HCT116 (cell line): ENCODE results near the gene ZNF580. TPM values are rescaled to one million over a fixed set of nuclear protein-coding genes. Genes with fewer than 3 reads are reported as not detected.

Experiments used
- ATF3 ChIP-seq: IDR thresholded peaks from 2 replicates; pipeline ENCODE4 v1.6.1; 2012
- CBX3 ChIP-seq: IDR thresholded peaks from 2 replicates; pipeline ENCODE4 v1.6.1; 2012; ENCODE audit warnings: low read depth
- CEBPB ChIP-seq: IDR thresholded peaks from 2 replicates; pipeline ENCODE4 v1.6.1; 2012; ENCODE audit warnings: low read depth
- CTCF ChIP-seq, 3 experiments: fragments of 200-600 bp in 1 of 3; sonication (generic) in 1 of 3; IDR thresholded peaks in 2 of 3; conservative IDR thresholded peaks in 1 of 3; 2 replicates each; pipeline ENCODE4 v1.5.1; 2012 to 2017; ENCODE audit warnings: low read depth in 2 of 3, low read length in 2 of 3, antibody characterized with exemption in 1 of 3, borderline replicate concordance in 1 of 3, control low read depth in 1 of 3, mild to moderate bottlenecking in 1 of 3, mixed read lengths in 1 of 3, mixed run types in 1 of 3, moderate library complexity in 1 of 3; ENCODE audit not compliant: insufficient read depth in 1 of 3
- EGR1 ChIP-seq: IDR thresholded peaks from 2 replicates; pipeline ENCODE4 v1.6.1; 2012; ENCODE audit warnings: low read depth
- ELF1 ChIP-seq: IDR thresholded peaks from 2 replicates; pipeline ENCODE4 v1.6.1; 2012; ENCODE audit warnings: low read depth, borderline replicate concordance
- EZH2phosphoT487 ChIP-seq: fragments of 200-600 bp; IDR thresholded peaks from 2 replicates; pipeline ENCODE4 v1.6.1; 2018; ENCODE audit warnings: antibody characterized with exemption, borderline replicate concordance
- JUND ChIP-seq: IDR thresholded peaks from 2 replicates; pipeline ENCODE4 v1.6.1; 2012
- MAX ChIP-seq: IDR thresholded peaks from 2 replicates; pipeline ENCODE4 v1.6.1; 2012
- POLR2A ChIP-seq: IDR thresholded peaks from 2 replicates; pipeline ENCODE4 v1.7.0; 2011; ENCODE audit warnings: borderline replicate concordance; ENCODE audit not compliant: insufficient read depth, insufficient read length; ENCODE audit errors: extremely low read depth
- POLR2AphosphoS5 ChIP-seq: IDR thresholded peaks from 2 replicates; pipeline ENCODE4 v1.6.1; 2011; ENCODE audit warnings: mild to moderate bottlenecking, low read depth, low read length, moderate library complexity
- RAD21 ChIP-seq: IDR thresholded peaks from 2 replicates; pipeline ENCODE4 v1.6.1; 2012; ENCODE audit warnings: low read depth, mild to moderate bottlenecking
- SP1 ChIP-seq: IDR thresholded peaks from 2 replicates; pipeline ENCODE4 v1.6.1; 2012; ENCODE audit warnings: low read depth
- SRF ChIP-seq: IDR thresholded peaks from 2 replicates; pipeline ENCODE4 v1.6.1; 2012; ENCODE audit warnings: low read depth
- ZNF274 ChIP-seq: fragments of 200-500 bp; sonication (Bioruptor generic); IDR thresholded peaks from 2 replicates; pipeline ENCODE4 v1.6.1; 2014; ENCODE audit warnings: mild to moderate bottlenecking, low read depth, low read length, inconsistent platforms
- total RNA-seq: library from RNA; stranded (reverse); gene quantifications from one replicate; pipeline ENCODE4 v1.2.1, GENCODE V29; 2021; ENCODE audit not compliant: unreplicated experiment

The ZNF580 gene
- total RNA-seq, 1 experiment from 2014 or later: 36.7 TPM

GRCh38 chr19:55654868-55655647 is 14.3 kb downstream of the ZNF580 start, which contains the start of gene U2AF2 (continued):
- no peak; the same call in 1 of the 2 replicates for TF ChIP-seq ELF1
- TF ChIP-seq POLR2AphosphoS5: peak; percentile 86
- no peak for TF ChIP-seq ATF3
- no peak for TF ChIP-seq SRF
- TF ChIP-seq CBX3: no peak
- TF ChIP-seq SP1: no peak
- TF ChIP-seq CTCF (IDR thresholded peaks at IDR 0.05 in 2 of 3, conservative IDR thresholded peaks at IDR 0.05 in 1 of 3; ENCODE audit: borderline replicate concordance in 1 of 3, insufficient read depth in 1 of 3, low read depth in 2 of 3, low read length in 2 of 3): no peak
- no peak for TF ChIP-seq CEBPB
- no peak for TF ChIP-seq JUND
- TF ChIP-seq MAX: peak; percentile 95
- no peak for TF ChIP-seq EZH2phosphoT487
- TF ChIP-seq EGR1: no peak
- no peak for TF ChIP-seq ZNF274
- no peak for TF ChIP-seq RAD21
- peak; percentile 59 for TF ChIP-seq POLR2A
